H9 (cell line): ENCODE measurements around the gene KCTD21. TPM values are rescaled to one million over a fixed set of nuclear protein-coding genes. Genes with fewer than 3 reads are reported as not detected.

Source experiments
- DNase-seq: peaks from one replicate; pipeline ENCODE4 v3.0.0-alpha.2; 2017
- H2AFZ ChIP-seq: one replicate; pipeline ENCODE4 v1.6.1; 2013; ENCODE audit warnings: mild to moderate bottlenecking, low read length, control low read depth, moderate library complexity
- H2AK5ac ChIP-seq: 2 replicates; pipeline ENCODE4 v1.6.1; 2013; ENCODE audit warnings: low read length, control low read depth, mixed read lengths; ENCODE audit not compliant: insufficient read length
- H2BK120ac ChIP-seq: one replicate; pipeline ENCODE4 v1.6.1; 2013; ENCODE audit warnings: low read depth, mild to moderate bottlenecking, low read length, control low read depth, inconsistent platforms; ENCODE audit not compliant: poor library complexity, severe bottlenecking
- H2BK12ac ChIP-seq: 2 replicates; pipeline ENCODE4 v1.6.1; 2013; ENCODE audit warnings: low read length, control low read depth, mixed read lengths, low read depth; ENCODE audit not compliant: insufficient read length
- H2BK15ac ChIP-seq: 2 replicates; pipeline ENCODE4 v1.6.1; 2013; ENCODE audit warnings: low read depth, low read length, control low read depth
- H2BK20ac ChIP-seq: one replicate; pipeline ENCODE4 v1.6.1; 2013; ENCODE audit warnings: low read depth, mild to moderate bottlenecking, low read length, control low read depth, inconsistent platforms; ENCODE audit not compliant: poor library complexity, severe bottlenecking
- H2BK5ac ChIP-seq: 2 replicates; pipeline ENCODE4 v1.6.1; 2013; ENCODE audit warnings: low read length, control low read depth, mixed read lengths; ENCODE audit not compliant: insufficient read length
- H3K14ac ChIP-seq: 2 replicates; pipeline ENCODE4 v1.6.1; 2013; ENCODE audit warnings: low read length, control low read depth; ENCODE audit not compliant: insufficient read depth
- H3K18ac ChIP-seq: 2 replicates; pipeline ENCODE4 v1.6.1; 2013; ENCODE audit warnings: low read depth, mild to moderate bottlenecking, mixed read lengths, low read length, control low read depth; ENCODE audit not compliant: insufficient read length
- H3K23ac ChIP-seq: 2 replicates; pipeline ENCODE4 v1.6.1; 2013; ENCODE audit warnings: low read length, control low read depth, mixed read lengths, low read depth; ENCODE audit not compliant: insufficient read length
- H3K23me2 ChIP-seq: 2 replicates; pipeline ENCODE4 v1.6.1; 2013; ENCODE audit warnings: low read depth, mild to moderate bottlenecking, mixed read lengths, low read length, control low read depth; ENCODE audit not compliant: insufficient read length, poor library complexity, severe bottlenecking
- H3K27ac ChIP-seq: 2 replicates; pipeline ENCODE4 v1.5.1; 2013; ENCODE audit warnings: low read length, control low read depth, mixed read lengths, low read depth; ENCODE audit not compliant: insufficient read length
- H3K27me3 ChIP-seq: 2 replicates; pipeline ENCODE4 v1.6.1; 2013; ENCODE audit warnings: low read length, control low read depth, inconsistent platforms; ENCODE audit not compliant: insufficient read depth
- H3K4ac ChIP-seq: 2 replicates; pipeline ENCODE4 v1.6.1; 2013; ENCODE audit warnings: low read depth, mild to moderate bottlenecking, control low read depth, inconsistent platforms, low read length, moderate library complexity
- H3K4me1 ChIP-seq: 2 replicates; pipeline ENCODE4 v1.6.1; 2013; ENCODE audit warnings: low read length, control low read depth, inconsistent platforms; ENCODE audit not compliant: insufficient read depth
- H3K4me2 ChIP-seq: 2 replicates; pipeline ENCODE4 v1.6.1; 2013; ENCODE audit warnings: low read length, control low read depth, mixed read lengths; ENCODE audit not compliant: insufficient read length, insufficient read depth
- H3K56ac ChIP-seq: 2 replicates; pipeline ENCODE4 v1.6.1; 2013; ENCODE audit warnings: low read depth, mild to moderate bottlenecking, mixed read lengths, low read length, control low read depth; ENCODE audit not compliant: insufficient read length
- H3K79me1 ChIP-seq: 2 replicates; pipeline ENCODE4 v1.6.1; 2013; ENCODE audit warnings: low read depth, mild to moderate bottlenecking, moderate library complexity, low read length, control low read depth, inconsistent platforms; ENCODE audit not compliant: insufficient read depth, poor library complexity, severe bottlenecking
- H3K79me2 ChIP-seq: 2 replicates; pipeline ENCODE4 v1.6.1; 2013; ENCODE audit warnings: low read length, control low read depth, inconsistent platforms; ENCODE audit not compliant: insufficient read depth
- H3K9ac ChIP-seq: 2 replicates; pipeline ENCODE4 v1.6.1; 2013; ENCODE audit warnings: low read length, control low read depth, mixed read lengths; ENCODE audit not compliant: insufficient read length; ENCODE audit errors: extremely low read depth
- H3K9me3 ChIP-seq: one replicate; pipeline ENCODE4 v1.6.1; 2013; ENCODE audit warnings: low read depth, low read length, inconsistent platforms; ENCODE audit not compliant: control insufficient read depth
- H3T11ph ChIP-seq: one replicate; pipeline ENCODE4 v1.6.1; 2013; ENCODE audit warnings: mild to moderate bottlenecking, low read length, control low read depth, inconsistent platforms
- H4K20me1 ChIP-seq: one replicate; pipeline ENCODE4 v1.6.1; 2013; ENCODE audit not compliant: control insufficient read depth, insufficient read length, insufficient read depth
- H4K5ac ChIP-seq: 2 replicates; pipeline ENCODE4 v1.6.1; 2013; ENCODE audit warnings: low read depth, mild to moderate bottlenecking, mixed read lengths, low read length, control low read depth; ENCODE audit not compliant: insufficient read length
- H4K8ac ChIP-seq: replicated peaks from 2 replicates; pipeline ENCODE4 v1.6.1; 2013; ENCODE audit warnings: low read length, control low read depth, mixed read lengths, low read depth; ENCODE audit not compliant: insufficient read length
- H4K91ac ChIP-seq: 2 replicates; pipeline ENCODE4 v1.6.1; 2013; ENCODE audit warnings: low read depth, mild to moderate bottlenecking, moderate library complexity, mixed read lengths, low read length, control low read depth; ENCODE audit not compliant: insufficient read length
- H3K27ac Mint-ChIP-seq, 3 experiments: 2 replicates in 2 of 3; 3 replicates in 1 of 3; pipeline ENCODE4 v1.8.0; 2020 to 2021; ENCODE audit warnings: mixed read lengths in 3 of 3, mild to moderate bottlenecking in 1 of 3, moderate library complexity in 1 of 3
- H3K27me3 Mint-ChIP-seq: 2 replicates; pipeline ENCODE4 v1.8.0; 2021; ENCODE audit warnings: low read depth, mild to moderate bottlenecking, moderate library complexity, mixed read lengths
- H3K36me3 Mint-ChIP-seq, 3 experiments: 2 replicates in 2 of 3; 3 replicates in 1 of 3; pipeline ENCODE4 v1.8.0; 2020 to 2021; ENCODE audit warnings: low read depth in 3 of 3, mixed read lengths in 3 of 3; ENCODE audit not compliant: insufficient read depth in 1 of 3
- H3K4me1 Mint-ChIP-seq, 2 experiments: 2 replicates each; pipeline ENCODE4 v1.8.0; 2020; ENCODE audit warnings: mixed read lengths in 2 of 2
- H3K4me3 Mint-ChIP-seq, 2 experiments: 2 replicates in 1 of 2; 3 replicates in 1 of 2; pipeline ENCODE4 v1.8.0; 2020 to 2021; ENCODE audit warnings: mild to moderate bottlenecking in 2 of 2, mixed read lengths in 2 of 2, moderate library complexity in 1 of 2
- H3K9me3 Mint-ChIP-seq, 2 experiments: 2 replicates in 1 of 2; 3 replicates in 1 of 2; pipeline ENCODE4 v1.8.0; 2020; ENCODE audit warnings: mild to moderate bottlenecking in 2 of 2, mixed read lengths in 2 of 2, moderate library complexity in 1 of 2
- WGBS: extraction: QIAGEN DNeasy Blood & Tissue Kit; methylation state at CpG from one replicate; pipeline ENCODE4 v1.1.7; 2013; ENCODE audit warnings: missing lambda C conversion rate, low lambda C conversion rate, mixed read lengths; ENCODE audit not compliant: insufficient read length; ENCODE audit errors: extremely low coverage; 5-methylcytosine and 5-hydroxymethylcytosine counted together
- total RNA-seq: library from RNA; stranded (reverse); gene quantifications from 2 replicates; pipeline ENCODE4 v1.2.1, GENCODE V29; 2021
- TF ChIP-seq, protein P1 (sequence below): fragments of 200-600 bp; sonication (generic); conservative IDR thresholded peaks from 3 replicates; pipeline ENCODE4 v1.8.0; 2021; ENCODE audit warnings: antibody characterized with exemption, mild to moderate bottlenecking

Gene KCTD21
- total RNA-seq, 1 experiment from 2014 or later, result 4.0 TPM

DNA sequence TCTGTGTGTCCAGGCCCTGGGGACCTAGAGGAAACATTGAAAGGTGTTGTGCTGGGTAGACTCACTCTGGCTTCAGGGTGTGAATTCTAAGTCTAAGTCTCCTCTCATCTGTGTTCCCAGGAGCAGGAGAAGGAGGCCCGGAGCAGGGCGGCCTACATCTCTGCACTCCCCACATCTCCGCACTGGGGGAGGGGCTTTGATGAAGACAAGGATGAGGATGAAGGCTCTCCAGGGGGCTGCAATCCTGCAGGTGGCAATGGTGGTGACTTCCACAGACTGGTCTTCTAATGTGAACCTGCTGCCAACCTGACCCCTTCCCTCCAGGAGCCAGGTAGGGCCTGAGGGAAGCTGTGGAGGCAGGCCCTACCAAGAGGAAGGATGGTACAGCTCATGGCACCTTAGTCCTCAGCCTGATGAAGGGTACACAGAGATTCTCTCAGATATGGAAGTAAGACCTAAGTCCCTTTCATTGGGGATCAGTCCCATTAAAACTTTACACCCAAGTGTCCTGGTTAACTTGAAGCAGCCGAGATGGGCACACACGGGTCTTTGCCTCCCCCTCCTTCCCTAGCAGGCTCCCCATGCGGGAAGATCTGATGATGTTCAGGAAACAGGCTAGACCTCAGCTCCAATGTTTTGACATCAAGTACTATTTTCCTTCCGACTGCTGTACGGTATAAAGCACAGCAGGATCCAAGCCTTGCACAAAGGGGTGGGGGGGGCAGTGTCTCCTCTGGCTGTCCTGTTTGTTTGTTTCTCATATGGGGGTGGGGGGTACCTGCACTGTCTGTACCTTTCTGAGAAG, 25.3 kb upstream of the KCTD21 start:
- no peak overlapping the region for H3K9ac ChIP-seq
- H3K14ac ChIP-seq, result no peak overlapping the region
- no peak overlapping the region for H4K8ac ChIP-seq
- Mint-ChIP-seq H3K36me3 (peaks cover 11 to 27% (median 26%) of the 10 kb centered on the region in 3 experiments), H3K9me3 (no peaks in the 10 kb centered on the region), H3K27ac (no peak overlapping the region), H3K4me3 (no peak overlapping the region), H3K4me1 (no peaks in the 10 kb centered on the region), H3K27me3 (no peaks in the 10 kb centered on the region)
- H2BK12ac ChIP-seq, result no peak overlapping the region
- H3K79me1 ChIP-seq, result no peaks in the 10 kb centered on the region
- no peak overlapping the region for H4K91ac ChIP-seq
- no peak overlapping the region for H3K18ac ChIP-seq
- no peak overlapping the region for H2AK5ac ChIP-seq
- no peaks in the 10 kb centered on the region for H3K4me1 ChIP-seq
- no peak overlapping the region for H2BK20ac ChIP-seq
- no peak overlapping the region for H3K27ac ChIP-seq
- H3T11ph ChIP-seq, result no peak overlapping the region
- no peak overlapping the region for H3K4ac ChIP-seq
- H3K27me3 ChIP-seq, result no peaks in the 10 kb centered on the region
- H3K4me2 ChIP-seq, result no peak overlapping the region
- TF ChIP-seq, protein P1, sequence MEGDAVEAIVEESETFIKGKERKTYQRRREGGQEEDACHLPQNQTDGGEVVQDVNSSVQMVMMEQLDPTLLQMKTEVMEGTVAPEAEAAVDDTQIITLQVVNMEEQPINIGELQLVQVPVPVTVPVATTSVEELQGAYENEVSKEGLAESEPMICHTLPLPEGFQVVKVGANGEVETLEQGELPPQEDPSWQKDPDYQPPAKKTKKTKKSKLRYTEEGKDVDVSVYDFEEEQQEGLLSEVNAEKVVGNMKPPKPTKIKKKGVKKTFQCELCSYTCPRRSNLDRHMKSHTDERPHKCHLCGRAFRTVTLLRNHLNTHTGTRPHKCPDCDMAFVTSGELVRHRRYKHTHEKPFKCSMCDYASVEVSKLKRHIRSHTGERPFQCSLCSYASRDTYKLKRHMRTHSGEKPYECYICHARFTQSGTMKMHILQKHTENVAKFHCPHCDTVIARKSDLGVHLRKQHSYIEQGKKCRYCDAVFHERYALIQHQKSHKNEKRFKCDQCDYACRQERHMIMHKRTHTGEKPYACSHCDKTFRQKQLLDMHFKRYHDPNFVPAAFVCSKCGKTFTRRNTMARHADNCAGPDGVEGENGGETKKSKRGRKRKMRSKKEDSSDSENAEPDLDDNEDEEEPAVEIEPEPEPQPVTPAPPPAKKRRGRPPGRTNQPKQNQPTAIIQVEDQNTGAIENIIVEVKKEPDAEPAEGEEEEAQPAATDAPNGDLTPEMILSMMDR, result no peak
- WGBS, result no CpG with 5 or more reads among the region's 8 CpGs
- H4K5ac ChIP-seq, result no peak overlapping the region
- H2BK120ac ChIP-seq, result no peak overlapping the region
- H4K20me1 ChIP-seq, result no peaks in the 10 kb centered on the region
- no peaks in the 10 kb centered on the region for H3K79me2 ChIP-seq
- H3K23me2 ChIP-seq, result no peaks in the 10 kb centered on the region
- H2BK15ac ChIP-seq, result no peak overlapping the region
- H3K23ac ChIP-seq, result no peak overlapping the region
- DNase-seq, result no peak
- no peak overlapping the region for H2BK5ac ChIP-seq
- H3K9me3 ChIP-seq, result no peaks in the 10 kb centered on the region
- H3K56ac ChIP-seq, result no peak overlapping the region
- no peak overlapping the region for H2AFZ ChIP-seq
